Embryonic facial prominence (tissue), 1 donor: ENCODE results near the gene TRAPPC12.

Source experiments
- DNase-seq: peaks from one replicate; pipeline ENCODE4 v3.0.0-alpha.2; 2016; ENCODE audit errors: extremely low spot score

TRAPPC12 gene

GRCh38 chr2:3408781-3409180, 29.3 kb downstream of the TRAPPC12 start:
- no peak for DNase-seq

GRCh38 chr2:3409627-3410170, 30.2 kb downstream of the TRAPPC12 start:
- DNase-seq = no peak

GRCh38 chr2:3411103-3411502, 31.6 kb downstream of the TRAPPC12 start:
- DNase-seq = no peak

- no peak for DNase-seq
Measured at GRCh38 chr2:3413697-3414096, 34.2 kb downstream of the TRAPPC12 start.

GRCh38 chr2:3414133-3414860, 34.8 kb downstream of the TRAPPC12 start:
- no peak for DNase-seq

- no peak for DNase-seq
Measured at GRCh38 chr2:3418766-3419404, 39.4 kb downstream of the TRAPPC12 start.

- no peak for DNase-seq
Measured at GRCh38 chr2:3420076-3420768, 40.7 kb downstream of the TRAPPC12 start.

GRCh38 chr2:3420769-3421397, 41.4 kb downstream of the TRAPPC12 start:
- no peak for DNase-seq

- DNase-seq = no peak
Measured at GRCh38 chr2:3421580-3421979, 42.1 kb downstream of the TRAPPC12 start.

GRCh38 chr2:3422161-3422779, 42.8 kb downstream of the TRAPPC12 start:
- DNase-seq = no peak

GRCh38 chr2:3423492-3424170, 44.1 kb downstream of the TRAPPC12 start:
- no peak for DNase-seq

- DNase-seq = no peak
Measured at GRCh38 chr2:3424171-3424795, 44.8 kb downstream of the TRAPPC12 start.

- DNase-seq = no peak
Measured at GRCh38 chr2:3426615-3427014, 47.1 kb downstream of the TRAPPC12 start.

- no peak for DNase-seq
Measured at GRCh38 chr2:3427272-3427671, 47.8 kb downstream of the TRAPPC12 start.

- no peak for DNase-seq
Measured at GRCh38 chr2:3428577-3428976, 49.1 kb downstream of the TRAPPC12 start.

GRCh38 chr2:3429066-3429610, 49.6 kb downstream of the TRAPPC12 start:
- DNase-seq = no peak

- DNase-seq = no peak
Measured at GRCh38 chr2:3430172-3430571, 50.7 kb downstream of the TRAPPC12 start.

GRCh38 chr2:3430740-3431490, 51.4 kb downstream of the TRAPPC12 start:
- DNase-seq = no peak

- no peak for DNase-seq
Measured at GRCh38 chr2:3432067-3432466, 52.6 kb downstream of the TRAPPC12 start.
